Psoas muscle (tissue), 8 donors: ENCODE results near the gene DDX17. TPM values are rescaled to one million over a fixed set of nuclear protein-coding genes. Genes with fewer than 3 reads are reported as not detected.

ENCODE experiments used
- ATAC-seq, 4 donors: fragments of 200-7000 bp; cut with Tn5 transposase; one replicate each; pipeline ENCODE4 v1.9.1; 2020; ENCODE audit warnings: moderate library complexity in 3 of 4, mild to moderate bottlenecking in 2 of 4
- DNase-seq, 2 donors: peaks; one replicate each; pipeline ENCODE4 v3.0.0-alpha.2; 2020
- H3K27ac ChIP-seq: fragments of 200-600 bp; one replicate; pipeline ENCODE4 v1.8.0; 2022
- H3K27me3 ChIP-seq, 3 donors: fragments of 200-600 bp in 1 of 3; one replicate each; pipeline versions ENCODE4 v1.6.1 to v1.8.0; 2013 to 2022; ENCODE audit warnings: low read length in 2 of 3, mild to moderate bottlenecking in 2 of 3, moderate library complexity in 1 of 3; ENCODE audit not compliant: insufficient read depth in 3 of 3
- H3K36me3 ChIP-seq, 2 donors: fragments of 200-600 bp in 1 of 2; one replicate each; pipeline versions ENCODE4 v1.6.1 to v1.8.0; 2013 to 2022; ENCODE audit warnings: low read depth in 1 of 2, mild to moderate bottlenecking in 1 of 2, moderate library complexity in 1 of 2; ENCODE audit not compliant: insufficient read depth in 1 of 2
- H3K4me1 ChIP-seq: fragments of 200-600 bp; one replicate; pipeline ENCODE4 v1.8.0; 2022
- H3K4me3 ChIP-seq: fragments of 200-600 bp; one replicate; pipeline ENCODE4 v1.8.0; 2022; ENCODE audit warnings: mild to moderate bottlenecking
- H3K9me3 ChIP-seq: fragments of 200-600 bp; one replicate; pipeline ENCODE4 v1.8.0; 2022
- CTCF ChIP-seq: fragments of 200-600 bp; IDR thresholded peaks from one replicate; pipeline ENCODE4 v1.8.0; 2022; ENCODE audit warnings: antibody characterized with exemption
- WGBS, 3 donors: extraction: QIAGEN DNeasy Blood & Tissue Kit; methylation state at CpG; one replicate each; pipeline versions ENCODE4 v1.1.6 to v1.1.7; 2013; 5-methylcytosine and 5-hydroxymethylcytosine counted together
- intact Hi-C, 2 donors: fragments of 100-400 bp; cut with DNase I; formaldehyde crosslinking; loops; one replicate each; pipeline versions ENCODE4 v1.11.0 to v1.14.2; 2022
- polyA plus RNA-seq, 3 donors: library from polyadenylated mRNA; stranded (reverse); fragments of 200-250 nt; gene quantifications; one replicate each; pipeline ENCODE4 v1.2.3, GENCODE V29; 2013
- total RNA-seq, 4 donors: library from RNA; stranded (reverse); fragmentation: NEBNext Ultra II Directional in 2 of 4; extraction: Animal tissue kit (Norgen Biotek cat#: 25700) in 2 of 4; gene quantifications; one replicate each; pipeline versions ENCODE4 v1.2.1 to v1.2.4, GENCODE V29; 2021 to 2023
- donor health status: healthy with polysubstance abuse.
- donor health status: DM: no; HTN: no; CAD: no; lungs with moderate emphysema.
- donor health status: Bipolar disorder and iron deficiency.
- donor health status: healthy.
- donor health status: DM: yes; HTN: yes; CAD: no.
- donor health status: DM: no; HTN: no; CAD: no.
- donor health status: DM: no; HTN: no; CAD: no.
- donor health status: DM: yes; HTN: yes; CAD: no.

The DDX17 gene
- total and polyA plus RNA-seq, 7 donors = 41.4 to 173 (median 127) TPM

- ATAC-seq = peak; percentile 73 to 81 (median 80)
- no peaks in the 10 kb centered on the region for H3K9me3 ChIP-seq
- H3K27me3 ChIP-seq = no peaks in the 10 kb centered on the region
- peak overlapping the region; percentile 87 for H3K4me3 ChIP-seq
- H3K4me1 ChIP-seq = peaks cover 42% of the 10 kb centered on the region
- H3K36me3 ChIP-seq = peaks cover 0 to 36% of the 10 kb centered on the region in 2 donors
- WGBS, 3 donors = 0 to 1% (median 0%) methylated on average over 27 to 69 of the region's 69 CpGs
- TF ChIP-seq CTCF = no peak
- peak overlapping the region; percentile 100 for H3K27ac ChIP-seq
- intact Hi-C loops = loop anchor here (5.0 to 10.0 kb wide), 4 partner anchors 62 to 179 kb away; partner anchors contain the start of genes DMC1 (in 1 of the 2) and TOMM22 (in 1 of the 2)
- DNase-seq = peak; percentile 86 to 91
Measured at GRCh38 chr22:38505541-38506117, 482 bp downstream of the DDX17 start.

GRCh38 chr22:38504731-38505540, 1.2 kb downstream of the DDX17 start:
- intact Hi-C loops = loop anchor here (5.0 to 10.0 kb wide), 4 partner anchors 62 to 180 kb away; partner anchors contain the start of genes DMC1 (in 1 of the 2) and TOMM22 (in 1 of the 2)
- no peak for TF ChIP-seq CTCF
- peak; percentile 60 to 69 for DNase-seq
- peaks cover 46% of the 10 kb centered on the region for H3K4me1 ChIP-seq
- peak overlapping the region; percentile 100 for H3K27ac ChIP-seq
- ATAC-seq = peak in 3 of 4 donors; percentile 18 to 35 (median 23)
- 1 to 2% (median 1%) methylated on average over 34 to 35 of the region's 35 CpGs for WGBS, 3 donors
- H3K36me3 ChIP-seq = peaks cover 0 to 42% of the 10 kb centered on the region in 2 donors
- no peaks in the 10 kb centered on the region for H3K27me3 ChIP-seq
- no peaks in the 10 kb centered on the region for H3K9me3 ChIP-seq
- H3K4me3 ChIP-seq = peak overlapping the region; percentile 87

GRCh38 chr22:38503021-38503420, 3.1 kb downstream of the DDX17 start:
- Histone ChIP-seq H3K36me3 (peaks cover 5 to 61% of the 10 kb centered on the region in 2 donors), H3K9me3 (no peaks in the 10 kb centered on the region), H3K4me1 (peaks cover 50% of the 10 kb centered on the region), H3K27ac (peak overlapping the region; percentile 100), H3K27me3 (no peaks in the 10 kb centered on the region), H3K4me3 (peak overlapping the region; percentile 87)
- WGBS, 3 donors = 35 to 39% (median 37%) methylated on average over 4 of the region's 4 CpGs
- TF ChIP-seq CTCF = no peak
- DNase-seq = no peak
- no peak for ATAC-seq
- intact Hi-C loops = loop anchor here in 1 of 2 donors (10.0 kb wide), 2 partner anchors 108 to 182 kb away; partner anchors contain the start of gene TOMM22

GRCh38 chr22:38501797-38502672, 4.1 kb downstream of the DDX17 start:
- 53 to 74% (median 64%) methylated on average over 10 of the region's 10 CpGs for WGBS, 3 donors

More at GRCh38 chr22:38501797-38502672, 4.1 kb downstream of the DDX17 start:
- Histone ChIP-seq H3K4me3 (peak overlapping the region; percentile 87), H3K9me3 (no peaks in the 10 kb centered on the region), H3K27ac (peak overlapping the region; percentile 100), H3K4me1 (peaks cover 46% of the 10 kb centered on the region), H3K27me3 (no peaks in the 10 kb centered on the region), H3K36me3 (peaks cover 8 to 71% of the 10 kb centered on the region in 2 donors)
- no peak for ATAC-seq
- TF ChIP-seq CTCF = no peak
- intact Hi-C loops = loop anchor here in 1 of 2 donors (10.0 kb wide), 2 partner anchors 107 to 183 kb away; partner anchors contain the start of gene TOMM22
- no peak for DNase-seq
